GM21717 (cell line): Measurements from ENCODE around the gene RASAL1.
A peak's percentile ranks its signal among the peaks of the same experiment; 100 is the strongest.

Experiments
- ATAC-seq: cut with Tn5 transposase; IDR thresholded peaks from one replicate; pipeline ENCODE4 v1.9.1; 2021; ENCODE audit warnings: mild to moderate bottlenecking, moderate library complexity; ENCODE audit not compliant: unreplicated experiment

Gene RASAL1

GRCh38 chr12:113077859-113078255, 57.7 kb downstream of the RASAL1 start:
- no peak for ATAC-seq

DNA sequence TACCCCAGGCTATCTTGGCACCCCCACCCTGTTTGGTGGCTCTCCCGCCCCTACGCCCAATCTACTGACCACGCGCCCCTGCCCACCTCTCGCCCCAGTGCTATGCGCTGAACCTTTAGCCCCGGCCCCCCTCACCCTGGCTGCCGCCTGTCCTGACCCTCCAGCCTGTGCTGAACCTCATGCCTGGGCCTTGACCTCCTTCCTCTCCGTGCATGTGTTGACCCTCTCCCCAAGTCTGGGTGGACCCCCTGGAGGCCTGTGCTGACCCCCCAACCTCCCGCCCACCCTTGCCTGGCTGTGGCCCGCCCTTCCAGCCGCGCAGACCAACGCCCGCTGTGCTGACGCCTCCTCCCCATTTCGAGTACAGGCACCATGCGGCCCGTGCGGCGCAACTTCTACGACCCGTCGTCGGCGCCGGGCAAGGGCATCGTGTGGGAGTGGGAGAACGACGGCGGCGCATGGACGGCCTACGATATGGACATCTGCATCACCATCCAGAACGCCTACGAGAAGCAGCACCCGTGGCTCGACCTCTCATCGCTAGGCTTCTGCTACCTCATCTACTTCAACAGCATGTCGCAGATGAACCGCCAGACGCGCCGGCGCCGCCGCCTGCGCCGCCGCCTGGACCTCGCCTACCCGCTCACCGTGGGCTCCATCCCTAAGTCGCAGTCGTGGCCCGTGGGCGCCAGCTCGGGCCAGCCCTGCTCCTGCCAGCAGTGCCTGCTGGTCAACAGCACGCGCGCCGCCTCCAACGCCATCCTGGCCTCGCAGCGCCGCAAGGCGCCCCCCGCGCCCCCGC, 58.3 kb downstream of the RASAL1 start:
- no peak for ATAC-seq

DNA sequence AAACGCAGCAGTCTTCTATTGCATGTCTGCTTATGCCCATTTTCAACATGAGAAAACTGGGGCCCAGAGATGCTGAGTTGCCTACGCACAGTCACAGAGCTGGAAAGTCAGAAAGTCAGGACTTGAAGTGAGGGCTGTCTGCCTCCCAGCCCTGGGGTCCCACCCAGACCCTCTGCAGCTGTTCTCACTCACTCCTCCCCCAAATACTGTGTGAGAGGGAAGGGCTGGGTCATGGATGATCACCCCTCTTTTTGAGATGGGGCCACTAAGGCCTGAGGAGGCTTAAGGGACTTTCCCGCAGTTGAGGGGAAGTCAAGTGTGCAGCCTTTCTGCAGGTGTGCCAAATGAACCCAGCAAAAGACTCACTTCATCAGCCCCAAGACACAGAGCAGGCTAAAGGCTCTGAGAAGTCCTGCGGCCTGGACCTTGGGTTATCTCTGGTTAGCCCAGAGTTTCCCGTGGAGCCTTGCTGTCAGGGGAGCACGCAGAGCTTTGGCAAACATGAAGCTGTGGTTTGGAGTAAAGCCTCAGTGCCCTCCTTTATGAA, 60.4 kb downstream of the RASAL1 start:
- ATAC-seq = peak; percentile 84

- ATAC-seq = no peak
Observed at GRCh38 chr12:113073586-113073985, 62.0 kb downstream of the RASAL1 start.

- ATAC-seq = no peak
Observed at GRCh38 chr12:113072136-113072535, 63.4 kb downstream of the RASAL1 start.

DNA sequence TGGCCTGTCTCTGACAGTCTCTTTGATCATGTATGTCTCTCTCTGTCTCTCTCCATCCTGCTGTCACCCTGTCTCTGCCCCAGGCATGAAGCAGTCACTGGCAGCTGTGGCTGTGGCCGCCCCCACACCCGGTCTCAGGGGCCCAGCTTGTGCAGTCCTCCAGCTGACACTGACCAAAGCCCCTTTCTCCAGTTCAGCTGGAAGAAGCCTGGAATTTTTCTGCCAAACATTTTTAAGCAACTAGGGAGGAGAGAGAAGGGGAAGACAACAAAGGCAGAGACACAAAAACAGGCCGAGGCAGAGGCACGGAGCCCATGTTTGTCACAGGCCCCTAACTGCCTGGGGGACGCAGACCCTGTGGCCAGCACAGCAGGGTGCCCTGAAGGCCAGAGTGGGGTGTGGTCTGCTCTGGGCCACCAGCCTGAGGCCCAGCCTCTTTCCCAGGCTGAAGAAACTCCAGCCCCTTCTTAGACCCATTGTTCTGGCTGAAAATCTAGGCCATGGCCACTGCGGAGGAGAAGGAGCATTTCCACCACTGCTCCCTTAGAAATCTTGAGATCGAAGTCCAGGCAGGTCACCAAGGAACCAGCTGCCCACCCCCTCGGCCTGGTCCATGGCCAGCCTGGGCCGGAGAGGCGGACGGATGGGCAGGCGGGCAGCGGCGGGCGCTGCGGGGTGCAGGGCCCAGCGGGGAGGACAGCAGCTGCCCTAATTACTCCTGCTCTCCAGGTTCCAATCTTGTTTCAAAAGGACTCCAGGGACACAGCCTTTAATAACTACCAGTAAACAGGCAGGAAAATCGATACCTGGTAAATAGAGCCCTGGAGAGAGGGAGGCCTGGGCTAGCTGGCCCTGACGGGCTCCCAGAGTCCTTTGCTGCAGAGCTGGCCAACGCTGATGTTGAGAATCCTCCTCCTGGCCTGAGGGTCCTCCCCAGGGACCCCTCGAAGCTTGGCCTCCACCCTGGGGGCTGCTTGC, 64.1 kb downstream of the RASAL1 start:
- ATAC-seq = no peak

DNA sequence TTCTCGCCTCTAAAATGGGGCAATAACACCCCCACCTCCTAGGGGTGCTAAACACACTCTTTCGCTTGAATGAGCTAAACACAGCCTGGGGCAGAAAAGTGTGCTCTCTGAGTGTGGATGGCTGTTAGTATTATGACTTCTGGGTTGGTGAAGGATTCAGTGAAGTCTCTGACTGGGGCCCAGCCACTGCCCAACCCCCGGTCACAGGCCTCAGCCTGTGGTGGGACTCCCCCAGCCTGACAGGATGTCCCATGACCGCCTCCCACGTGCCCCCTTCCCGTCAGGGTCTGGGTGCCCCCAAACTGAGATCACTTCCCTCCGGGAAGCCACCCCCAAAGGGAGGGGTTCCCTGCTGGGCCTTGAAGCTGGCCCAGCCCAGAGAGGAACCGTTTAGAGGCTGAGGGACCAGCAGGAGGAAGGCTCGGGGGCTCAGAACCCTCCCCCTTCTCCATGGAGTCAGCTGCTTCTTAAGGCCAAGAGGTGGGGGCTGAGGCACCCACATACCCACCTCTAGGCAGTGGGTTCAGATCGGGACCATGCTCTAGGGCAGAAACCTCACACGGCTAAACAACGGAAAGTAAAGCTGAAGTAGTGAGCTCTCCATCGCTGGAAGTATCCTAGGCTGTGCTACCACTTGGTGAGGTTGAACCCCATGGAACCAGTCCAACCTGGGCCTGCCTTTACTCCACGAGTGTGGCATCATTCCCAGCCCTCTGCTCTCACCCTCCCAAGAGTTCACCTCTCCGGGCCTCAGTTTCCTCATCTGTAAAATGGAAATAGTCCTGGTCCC, 65.2 kb downstream of the RASAL1 start:
- ATAC-seq = peak; percentile 46

DNA sequence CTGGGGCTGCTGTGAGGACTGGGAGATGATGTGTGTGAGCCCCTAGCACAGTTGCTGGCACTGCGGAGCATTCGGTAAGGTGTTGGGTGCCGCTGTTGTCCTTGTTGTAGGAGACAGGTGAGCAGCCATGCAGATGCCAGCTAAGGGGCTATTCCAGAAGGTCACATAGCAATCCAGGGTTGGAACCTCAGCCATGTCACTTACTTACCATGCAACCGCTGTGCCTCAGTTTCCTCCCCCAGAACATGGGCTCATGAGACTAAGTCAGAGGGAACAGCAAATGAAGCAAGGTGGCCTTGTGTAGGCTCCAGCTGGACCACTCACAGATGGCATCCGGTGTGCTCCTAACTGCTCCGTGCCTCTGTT, 65.8 kb downstream of the RASAL1 start:
- no peak for ATAC-seq

DNA sequence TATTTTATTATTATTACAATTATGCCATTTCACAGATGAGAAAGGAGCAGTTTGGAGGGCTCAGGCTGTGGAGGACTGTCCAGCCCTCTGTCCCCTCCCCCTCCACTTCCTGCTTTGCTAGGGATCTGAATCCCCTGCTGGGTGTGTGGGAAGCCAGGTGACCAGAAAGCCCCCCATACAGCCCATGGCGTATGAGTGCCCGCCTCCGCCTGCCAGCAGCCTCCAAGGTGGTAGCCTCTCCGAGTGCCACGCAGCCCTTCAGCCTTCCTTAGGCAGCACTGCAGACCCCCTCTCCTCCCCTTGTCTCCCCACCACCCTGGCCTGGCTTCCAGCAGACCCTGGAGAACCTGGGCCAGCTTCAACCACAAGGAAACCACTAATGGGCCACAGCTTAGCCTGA, 66.4 kb downstream of the RASAL1 start:
- ATAC-seq = no peak

DNA sequence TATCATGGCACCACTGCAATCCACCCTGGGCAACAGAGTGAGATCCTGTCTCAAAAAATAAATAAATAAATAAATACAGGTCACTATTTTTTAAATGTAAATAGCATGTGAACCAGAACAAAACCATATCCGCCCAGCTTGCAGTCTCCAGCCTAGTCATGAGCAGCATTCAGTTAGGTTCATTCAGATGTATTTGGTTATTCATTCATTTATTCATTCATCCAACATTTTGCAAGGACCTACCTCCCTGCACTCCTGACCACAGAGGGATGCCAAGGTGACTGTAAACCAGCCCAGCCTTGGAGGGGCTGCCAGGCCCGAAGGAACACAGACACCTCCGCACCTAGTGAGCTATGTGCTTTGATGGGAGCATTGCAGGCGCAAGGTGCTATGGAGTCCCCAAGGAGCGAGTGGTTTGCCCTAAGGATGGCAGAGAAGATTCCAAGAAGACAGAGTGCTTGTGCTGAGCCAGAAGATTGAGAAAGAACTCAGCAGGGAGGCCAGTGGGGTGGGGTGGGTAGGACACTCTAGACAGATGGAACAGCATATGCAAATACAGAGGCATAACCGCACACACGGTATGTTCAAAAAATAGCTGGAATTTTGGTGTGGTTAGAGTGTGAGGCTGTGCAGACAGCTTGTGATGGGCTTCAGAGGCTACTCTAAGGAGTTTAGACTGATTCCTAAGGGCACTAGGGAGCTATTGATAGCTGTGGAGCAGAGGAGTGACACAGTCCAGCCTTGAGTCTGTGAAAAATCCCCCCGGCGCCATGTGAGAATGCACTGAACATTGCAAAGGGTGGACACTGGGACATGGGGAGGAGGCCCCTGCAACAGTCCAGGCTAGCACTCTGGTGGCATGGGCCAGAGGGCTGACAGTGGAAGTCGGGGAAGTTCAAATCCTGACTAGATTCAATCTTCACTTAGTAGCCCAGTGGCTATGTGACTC, 67.3 kb downstream of the RASAL1 start:
- no peak for ATAC-seq

GRCh38 chr12:113066813-113067400, 68.7 kb downstream of the RASAL1 start:
- no peak for ATAC-seq

DNA sequence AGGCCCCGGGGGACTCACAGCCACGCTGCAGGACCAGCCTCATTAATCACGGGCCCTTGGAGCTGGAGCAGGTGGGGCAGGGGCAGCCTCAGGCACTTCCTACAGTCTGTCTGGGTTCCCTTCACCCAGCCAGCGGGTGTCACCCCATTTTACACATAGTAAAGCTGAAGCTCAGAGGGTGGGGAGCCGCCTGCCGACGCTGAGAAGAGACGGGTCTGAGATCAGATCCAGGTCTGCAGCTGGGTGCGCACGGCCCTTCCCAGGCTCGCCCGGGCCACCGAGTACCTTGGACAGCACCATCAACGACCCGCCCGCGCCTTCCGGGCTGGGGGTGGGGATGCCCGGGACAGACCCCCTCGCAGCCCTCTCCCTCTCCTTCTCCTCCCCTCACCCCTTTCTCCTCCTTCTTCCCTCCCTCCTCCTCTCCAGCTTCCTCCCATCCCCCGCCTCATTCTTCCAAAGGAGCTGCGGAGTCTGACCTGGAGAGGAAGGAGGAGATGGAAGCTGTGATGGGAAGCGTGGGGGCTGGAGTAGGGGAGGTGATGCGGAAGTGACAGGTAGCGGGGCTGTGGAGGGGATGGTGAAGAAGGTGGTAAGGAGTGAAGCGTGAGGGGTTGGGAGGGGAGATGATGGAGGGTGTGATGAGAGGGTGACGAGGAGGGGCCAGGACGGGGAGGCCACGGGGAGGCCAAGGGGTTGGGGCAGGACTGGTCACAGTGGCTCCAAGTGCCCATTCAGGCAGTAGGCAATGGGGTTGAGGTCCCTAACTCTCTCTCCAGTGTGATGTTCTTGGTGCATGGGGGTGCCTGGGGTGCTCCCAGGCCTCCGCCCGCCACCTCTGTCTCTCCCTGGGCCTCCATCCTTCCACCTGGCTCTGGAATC, 70.2 kb downstream of the RASAL1 start:
- no peak for ATAC-seq

DNA sequence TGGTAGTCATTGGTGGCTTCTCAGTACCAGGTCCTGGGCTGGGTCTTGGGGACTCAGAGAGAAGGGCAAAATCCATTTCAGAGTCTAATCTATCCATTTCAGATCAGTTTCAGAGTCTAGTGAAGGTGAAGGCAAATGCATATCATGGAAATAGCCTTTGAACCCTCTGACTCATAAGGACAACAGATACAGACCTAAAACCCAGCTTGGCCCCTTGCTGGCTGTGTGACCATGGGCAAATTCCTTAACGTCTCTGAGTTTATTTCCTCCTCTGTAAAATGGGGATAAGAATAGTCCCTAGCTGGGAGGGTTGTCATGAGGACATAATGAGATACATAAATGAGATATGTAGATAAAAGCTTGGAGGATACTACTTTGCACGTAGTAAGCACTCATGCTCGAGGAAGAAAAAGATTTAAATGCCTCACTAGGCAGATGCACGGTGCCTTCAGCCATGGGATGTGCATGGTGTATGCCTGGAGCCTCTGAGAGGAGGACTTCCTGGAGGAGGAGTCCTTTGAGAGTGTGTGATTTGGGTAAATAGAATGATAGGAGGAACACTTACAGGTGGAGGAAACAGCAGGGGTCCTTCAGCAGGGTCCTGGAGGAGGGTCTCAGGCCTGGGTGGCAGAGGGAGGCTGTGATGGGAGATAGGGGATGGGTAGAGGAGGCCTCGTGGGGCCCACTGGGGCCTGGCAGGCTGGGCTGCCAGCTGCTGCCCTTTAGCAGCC, 71.0 kb downstream of the RASAL1 start:
- no peak for ATAC-seq

- ATAC-seq = no peak
Observed at GRCh38 chr12:113063396-113064350, 71.9 kb downstream of the RASAL1 start.

GRCh38 chr12:113062502-113063395, 72.8 kb downstream of the RASAL1 start:
- no peak for ATAC-seq
